Measurements from ENCODE around the gene CAPN12. TPM values are rescaled to one million over a fixed set of nuclear protein-coding genes. Genes with fewer than 3 reads are reported as not detected.

Gene CAPN12
- total and polyA plus RNA-seq, 2 experiments from 2014 or later = 1.3 to 10.9 TPM

DNA sequence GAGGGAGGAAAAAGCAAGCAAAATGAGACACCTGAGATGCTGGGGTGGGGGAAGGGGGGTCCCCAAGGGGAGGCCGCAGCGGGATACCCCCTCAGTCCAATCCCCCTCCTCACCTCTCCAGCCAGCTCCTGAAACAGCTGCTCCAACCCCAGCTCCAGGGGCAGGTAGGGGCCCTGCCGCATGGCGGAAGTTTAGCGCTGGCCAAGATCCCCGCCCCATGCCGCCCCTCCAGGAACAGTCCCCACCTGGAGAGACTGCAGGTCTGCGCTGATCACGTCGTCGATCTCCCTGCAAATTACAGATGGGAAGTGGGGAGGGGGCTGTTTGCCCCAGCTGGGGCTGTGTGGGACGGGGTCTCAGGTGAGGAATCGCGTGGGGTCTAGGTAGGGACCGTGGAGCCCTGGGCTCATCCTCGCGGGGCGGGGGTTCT is 9.0 kb downstream of the CAPN12 start:
- TF ChIP-seq, protein P1, sequence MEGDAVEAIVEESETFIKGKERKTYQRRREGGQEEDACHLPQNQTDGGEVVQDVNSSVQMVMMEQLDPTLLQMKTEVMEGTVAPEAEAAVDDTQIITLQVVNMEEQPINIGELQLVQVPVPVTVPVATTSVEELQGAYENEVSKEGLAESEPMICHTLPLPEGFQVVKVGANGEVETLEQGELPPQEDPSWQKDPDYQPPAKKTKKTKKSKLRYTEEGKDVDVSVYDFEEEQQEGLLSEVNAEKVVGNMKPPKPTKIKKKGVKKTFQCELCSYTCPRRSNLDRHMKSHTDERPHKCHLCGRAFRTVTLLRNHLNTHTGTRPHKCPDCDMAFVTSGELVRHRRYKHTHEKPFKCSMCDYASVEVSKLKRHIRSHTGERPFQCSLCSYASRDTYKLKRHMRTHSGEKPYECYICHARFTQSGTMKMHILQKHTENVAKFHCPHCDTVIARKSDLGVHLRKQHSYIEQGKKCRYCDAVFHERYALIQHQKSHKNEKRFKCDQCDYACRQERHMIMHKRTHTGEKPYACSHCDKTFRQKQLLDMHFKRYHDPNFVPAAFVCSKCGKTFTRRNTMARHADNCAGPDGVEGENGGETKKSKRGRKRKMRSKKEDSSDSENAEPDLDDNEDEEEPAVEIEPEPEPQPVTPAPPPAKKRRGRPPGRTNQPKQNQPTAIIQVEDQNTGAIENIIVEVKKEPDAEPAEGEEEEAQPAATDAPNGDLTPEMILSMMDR (IDR thresholded peaks at IDR 0.05; ENCODE audit: low read depth, low read length) = no peak
- Histone ChIP-seq H3K36me3 (peaks cover 7% of the 10 kb centered on the region), H3K27me3 (no peaks in the 10 kb centered on the region), H3K4me3 (no peak overlapping the region), H3K4me1 (ENCODE audit: low read depth) (no peaks in the 10 kb centered on the region), H3K9me3 (ENCODE audit: low read depth) (no peaks in the 10 kb centered on the region), H3K27ac (peak overlapping the region; percentile 75)
- DNase-seq (ENCODE audit: low read depth in 1 of 2, low spot score in 1 of 2) = peak in 1 of 2 donors; percentile 46

GRCh38 chr19:38734426-38735256 is 9.6 kb downstream of the CAPN12 start:
- TF ChIP-seq, protein P1 (IDR thresholded peaks at IDR 0.05; ENCODE audit: low read depth, low read length) = no peak
- Histone ChIP-seq H3K4me1 (ENCODE audit: low read depth) (no peaks in the 10 kb centered on the region), H3K27me3 (no peaks in the 10 kb centered on the region), H3K27ac (peak overlapping the region; percentile 75), H3K4me3 (no peak overlapping the region), H3K9me3 (ENCODE audit: low read depth) (no peaks in the 10 kb centered on the region), H3K36me3 (peaks cover 7% of the 10 kb centered on the region)
- no peak for DNase-seq (ENCODE audit: low read depth in 1 of 2, low spot score in 1 of 2)

GRCh38 chr19:38734176-38734425 is 10.2 kb downstream of the CAPN12 start:
- no peak for DNase-seq (ENCODE audit: low read depth in 1 of 2, low spot score in 1 of 2)
- Histone ChIP-seq H3K9me3 (ENCODE audit: low read depth) (no peaks in the 10 kb centered on the region), H3K27me3 (no peaks in the 10 kb centered on the region), H3K36me3 (peaks cover 7% of the 10 kb centered on the region), H3K4me1 (ENCODE audit: low read depth) (no peaks in the 10 kb centered on the region), H3K4me3 (no peak overlapping the region), H3K27ac (peak overlapping the region; percentile 75)
- TF ChIP-seq, protein P1 (IDR thresholded peaks at IDR 0.05; ENCODE audit: low read depth, low read length) = no peak

GRCh38 chr19:38733493-38734175 is 10.6 kb downstream of the CAPN12 start:
- Histone ChIP-seq H3K9me3 (ENCODE audit: low read depth) (no peaks in the 10 kb centered on the region), H3K27me3 (no peaks in the 10 kb centered on the region), H3K4me3 (no peak overlapping the region), H3K27ac (peak overlapping the region; percentile 75), H3K36me3 (peaks cover 7% of the 10 kb centered on the region), H3K4me1 (ENCODE audit: low read depth) (no peaks in the 10 kb centered on the region)
- no peak for DNase-seq (ENCODE audit: low read depth in 1 of 2, low spot score in 1 of 2)
- TF ChIP-seq, protein P1 (IDR thresholded peaks at IDR 0.05; ENCODE audit: low read depth, low read length) = no peak

DNA sequence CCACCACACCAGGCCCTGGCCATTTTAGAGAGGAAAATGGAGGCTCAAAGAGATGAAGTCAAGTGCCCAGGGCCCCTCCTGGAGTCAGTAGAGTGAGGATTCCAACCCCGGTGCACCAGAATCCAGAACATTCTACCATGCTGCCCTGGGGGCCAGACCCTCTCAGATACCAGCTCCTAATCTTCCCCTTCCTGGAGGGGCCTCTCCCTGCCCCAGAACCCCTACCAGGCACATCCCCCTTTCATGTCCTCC is 11.1 kb downstream of the CAPN12 start:
- TF ChIP-seq, protein P1 (IDR thresholded peaks at IDR 0.05; ENCODE audit: low read depth, low read length) = no peak
- H3K27me3 ChIP-seq = no peaks in the 10 kb centered on the region
- H3K4me1 ChIP-seq (ENCODE audit: low read depth) = no peaks in the 10 kb centered on the region
- no peak for DNase-seq (ENCODE audit: low read depth in 1 of 2, low spot score in 1 of 2)
- H3K27ac ChIP-seq = peak overlapping the region; percentile 4
- no peaks in the 10 kb centered on the region for H3K9me3 ChIP-seq (ENCODE audit: low read depth)
- no peak overlapping the region for H3K4me3 ChIP-seq
- H3K36me3 ChIP-seq = peaks cover 7% of the 10 kb centered on the region
